GM18867 (cell line): ENCODE data around the gene NENF.
"Not testable (repeated sequence)": the region's sequence is repeated elsewhere in the genome, so short reads cannot be mapped to it uniquely, and the experiment has no call there.

Experiments
- ATAC-seq: cut with Tn5 transposase; IDR thresholded peaks from one replicate; pipeline ENCODE4 v1.9.1; 2021; ENCODE audit warnings: mild to moderate bottlenecking, moderate library complexity; ENCODE audit not compliant: unreplicated experiment

The NENF gene

GRCh38 chr1:212458817-212459216 is 26.1 kb downstream of the NENF start:
- no peak for ATAC-seq

DNA sequence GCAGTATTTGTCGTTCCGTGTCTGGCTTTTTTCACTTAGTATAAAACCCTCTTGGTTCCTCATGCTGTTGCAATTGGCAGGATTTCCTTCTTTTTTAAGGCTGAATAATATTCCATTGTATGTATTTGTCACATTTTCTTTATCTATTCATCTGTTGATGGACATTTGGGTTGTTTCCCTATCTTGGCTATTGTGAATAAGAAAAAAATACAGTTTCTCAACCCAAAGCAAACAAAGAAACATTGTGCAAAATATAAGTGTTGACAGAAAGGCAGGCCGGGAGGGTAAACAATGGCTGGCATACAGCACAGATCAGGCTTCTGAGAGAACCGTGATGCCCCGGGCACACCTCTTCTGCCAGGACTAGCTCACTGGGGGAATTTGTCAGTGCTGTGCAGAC is 26.9 kb downstream of the NENF start:
- no peak for ATAC-seq

GRCh38 chr1:212460376-212460775 is 27.7 kb downstream of the NENF start:
- no peak for ATAC-seq

GRCh38 chr1:212461916-212462660 is 29.4 kb downstream of the NENF start:
- no peak for ATAC-seq

- no peak for ATAC-seq
Measured at GRCh38 chr1:212463565-212464285, 31.0 kb downstream of the NENF start.

GRCh38 chr1:212465311-212465710 is 32.6 kb downstream of the NENF start:
- no peak for ATAC-seq

GRCh38 chr1:212466437-212466836 is 33.7 kb downstream of the NENF start:
- no peak for ATAC-seq

DNA sequence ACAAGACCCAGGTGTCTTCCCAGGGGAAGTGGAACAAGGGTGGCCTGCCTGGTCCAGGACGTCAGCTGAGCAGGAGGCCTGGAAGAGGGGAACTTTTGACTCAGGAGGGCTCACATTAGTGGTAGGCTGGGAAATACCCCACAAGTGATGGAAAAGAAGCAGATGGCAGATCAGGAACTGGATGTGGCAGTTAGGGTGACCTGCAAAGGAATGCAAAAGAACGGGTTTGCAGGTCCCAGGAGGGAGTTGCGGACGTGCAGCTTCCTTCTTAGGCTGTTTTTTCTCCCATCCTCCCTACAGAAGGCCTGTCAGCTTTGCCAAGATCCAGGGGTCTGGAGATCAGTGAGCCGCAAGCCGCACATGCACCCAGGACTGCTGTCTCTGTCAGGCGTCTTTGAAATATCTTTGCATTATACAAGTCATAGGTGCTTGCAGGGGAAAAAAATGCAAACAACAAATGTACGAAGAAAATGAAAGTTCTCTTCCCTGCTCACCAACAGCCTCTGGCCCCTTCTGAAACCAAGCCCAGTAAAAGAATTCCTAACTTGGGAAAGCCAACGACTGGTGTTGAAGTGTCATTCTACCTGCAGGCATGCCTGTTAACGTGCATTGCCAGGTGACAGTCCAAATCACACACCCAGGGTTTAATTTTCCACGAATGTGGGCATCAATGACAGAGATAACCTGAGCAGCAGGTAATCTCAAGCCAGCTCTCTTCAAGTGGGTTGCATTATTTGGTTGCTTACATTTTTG is 34.4 kb downstream of the NENF start:
- no peak for ATAC-seq

DNA sequence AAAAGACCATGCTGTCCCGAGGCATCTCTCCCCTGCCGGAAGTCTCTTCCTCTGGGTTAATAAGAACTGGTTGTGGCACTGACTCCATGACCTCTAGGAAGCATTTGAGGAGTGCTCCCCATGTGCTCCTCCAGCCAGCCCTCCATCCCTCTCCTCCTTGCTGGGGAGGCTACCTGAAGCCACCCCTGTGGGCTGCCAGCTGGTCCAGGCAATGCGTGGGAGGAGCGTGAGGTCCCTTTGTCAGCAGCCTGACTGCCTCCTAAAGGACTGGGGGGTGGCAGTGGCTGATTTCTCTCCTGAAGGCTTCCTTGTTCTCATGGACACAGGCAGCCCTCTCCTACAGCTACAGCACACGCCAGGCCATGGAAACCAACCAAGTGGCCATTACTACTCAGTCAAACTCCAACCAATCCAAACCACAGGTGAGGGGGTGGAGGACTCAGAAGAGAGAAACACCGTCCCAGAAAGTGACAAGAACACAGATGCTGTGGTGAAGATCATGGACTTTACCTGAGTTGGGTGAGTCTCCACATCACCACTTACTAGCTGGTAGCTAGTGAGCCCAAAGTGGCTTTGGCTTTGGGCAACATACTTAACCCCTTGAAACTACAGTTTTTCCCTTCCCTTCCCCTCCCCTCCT is 35.2 kb downstream of the NENF start:
- ATAC-seq: no peak

- no peak for ATAC-seq
Measured at GRCh38 chr1:212470059-212470458, 37.3 kb downstream of the NENF start.

DNA sequence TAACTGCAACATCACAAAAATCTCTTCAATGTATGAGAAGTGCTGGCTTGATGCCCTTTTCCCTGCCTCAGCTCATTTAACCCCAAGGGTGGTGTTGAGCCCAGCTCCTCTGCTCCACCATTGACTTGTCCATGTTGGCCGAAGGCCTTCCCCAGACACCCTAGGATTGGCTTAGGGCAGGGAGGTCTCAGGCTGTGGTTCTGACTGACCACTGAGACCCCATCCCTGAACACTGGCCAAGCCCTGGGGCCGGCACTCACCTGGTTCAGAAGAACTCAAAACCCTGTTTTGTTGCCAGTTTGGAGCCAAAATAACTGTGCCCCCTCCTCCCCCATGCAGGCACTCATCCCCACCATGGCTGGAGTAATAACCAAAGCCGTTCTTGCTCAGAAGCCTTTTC is 38.6 kb downstream of the NENF start:
- ATAC-seq: no peak

GRCh38 chr1:212471891-212472675 is 39.4 kb downstream of the NENF start:
- no peak for ATAC-seq

DNA sequence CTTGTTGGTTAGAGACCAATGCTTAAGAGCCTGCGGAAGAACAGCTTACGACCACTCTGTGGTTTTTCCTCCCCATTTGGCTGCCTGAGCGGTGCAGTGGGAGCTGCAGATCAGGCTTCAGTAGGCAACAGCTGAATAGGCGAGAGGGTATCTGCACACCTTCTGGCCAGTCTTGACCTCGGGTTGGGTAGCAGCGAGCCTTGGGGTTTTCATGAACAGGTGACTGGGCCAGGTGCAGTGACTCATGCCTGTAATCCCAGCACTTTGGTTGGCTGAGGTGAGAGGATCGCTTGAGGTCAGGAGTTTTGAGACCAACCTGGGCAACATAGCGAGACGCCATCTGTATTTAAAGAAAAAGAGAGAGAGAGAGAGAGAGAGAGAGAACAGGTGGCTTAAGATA is 41.0 kb downstream of the NENF start:
- ATAC-seq: no peak

DNA sequence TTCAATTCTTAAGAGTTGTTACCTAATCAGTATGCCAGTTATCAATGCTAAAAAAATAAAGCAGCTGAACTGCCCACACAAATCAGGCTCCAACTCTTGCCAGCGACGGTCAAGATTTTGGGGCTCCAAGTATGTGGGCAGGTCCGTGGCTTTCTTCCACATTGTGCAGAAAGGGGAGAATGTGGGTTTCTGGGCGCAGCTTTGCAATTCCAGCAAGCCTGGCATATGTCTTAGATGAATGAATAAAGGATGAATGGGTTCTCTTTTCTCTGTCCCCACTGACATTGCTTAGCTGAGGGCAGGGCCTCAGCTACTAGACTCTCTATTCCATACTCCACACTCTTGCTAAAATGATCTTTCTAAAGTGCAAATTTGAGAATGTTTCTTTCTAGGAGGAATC is 42.4 kb downstream of the NENF start:
- no peak for ATAC-seq

GRCh38 chr1:212475831-212476230 is 43.1 kb downstream of the NENF start:
- ATAC-seq: not testable (repeated sequence)

DNA sequence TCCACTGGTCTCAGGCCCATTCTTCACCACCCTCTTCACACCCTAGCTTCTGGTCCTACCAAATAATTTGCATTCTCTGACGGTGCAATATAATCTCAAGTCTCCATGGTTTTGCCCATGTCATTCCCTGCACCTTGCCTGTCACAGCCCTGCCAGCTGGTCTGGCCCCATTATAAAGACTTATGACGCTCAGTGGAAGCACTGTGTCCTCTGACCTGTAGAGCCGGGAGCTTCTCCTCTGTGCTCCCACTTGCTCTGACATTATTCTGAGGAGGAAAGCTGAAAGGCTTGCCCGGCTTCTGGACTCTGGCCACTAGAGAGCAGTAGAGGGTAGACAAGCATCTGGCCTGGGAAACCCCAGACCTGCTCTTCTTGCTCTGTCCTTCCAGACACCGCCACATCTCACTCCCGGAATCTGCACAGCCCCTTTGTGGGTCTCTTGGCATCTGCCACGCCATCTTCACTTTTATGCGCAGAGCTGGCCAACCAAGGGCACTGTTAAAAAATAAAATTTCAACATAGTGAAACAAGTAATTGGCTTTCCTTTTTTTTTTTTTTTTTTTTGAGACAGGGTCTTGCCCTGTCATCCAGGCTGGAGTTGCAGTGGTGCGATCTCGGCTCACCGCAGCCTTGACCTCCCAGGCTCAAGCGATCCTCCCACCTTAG is 44.4 kb downstream of the NENF start:
- ATAC-seq: peak; percentile 85

- no peak for ATAC-seq
Measured at GRCh38 chr1:212477680-212478466, 45.2 kb downstream of the NENF start.

- ATAC-seq: no peak
Measured at GRCh38 chr1:212478467-212479025, 45.8 kb downstream of the NENF start.

DNA sequence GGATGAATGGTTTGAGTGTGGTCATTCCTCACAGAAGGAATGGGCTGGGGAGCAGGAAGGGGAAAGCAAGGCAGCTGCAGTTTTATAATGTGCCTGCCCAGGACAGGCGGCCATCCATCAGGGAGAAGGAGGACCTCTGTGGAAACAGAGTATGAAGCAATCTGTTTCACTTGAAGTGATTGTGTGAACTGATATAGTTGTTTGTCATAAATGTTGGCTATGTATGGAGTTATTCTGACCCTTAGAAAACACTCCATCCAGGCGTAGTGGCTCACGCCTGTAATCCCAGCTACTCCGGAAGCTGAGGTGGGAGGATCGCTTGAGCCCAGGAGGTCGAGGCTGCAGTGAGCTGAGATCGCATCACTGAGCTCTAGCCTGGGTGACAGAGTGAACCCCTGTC is 46.5 kb downstream of the NENF start:
- ATAC-seq: no peak
